HepG2 (cell line): ENCODE results near the gene MRPL38. TPM values are rescaled to one million over a fixed set of nuclear protein-coding genes. Genes with fewer than 3 reads are reported as not detected.
"Not testable (repeated sequence)": the region's sequence is repeated elsewhere in the genome, so short reads cannot be mapped to it uniquely, and the experiment has no call there.

Experiments
- ATAC-seq: fragments of 200-7000 bp; cut with Tn5 transposase; 3 replicates; pipeline ENCODE4 v1.9.1; 2020; ENCODE audit warnings: mild to moderate bottlenecking, moderate library complexity
- BruUV-seq: library from RNA; stranded (reverse); fragments of 400-500 nt; replicated peaks from 2 replicates; lab custom pipeline; 2021; lab: Mats Ljungman, UMichigan
- CTCF ChIA-PET: fragments of 300-600 bp; formaldehyde crosslinking; extraction: SDS; loops from one replicate; lab custom pipeline; 2021; ENCODE audit warnings: low total read pairs, inconsistent platforms, low intra/inter-chr PET ratio; lab: Yijun Ruan, JAX
- POLR2A ChIA-PET: fragments of 350-600 bp; sonication (Branson Sonifier 250); formaldehyde crosslinking; loops from one replicate; lab custom pipeline; 2020; ENCODE audit warnings: antibody characterized with exemption, inconsistent platforms; lab: Yijun Ruan, JAX
- DNase-seq: peaks from one replicate; pipeline ENCODE4 v3.0.0-alpha.2; 2015; ENCODE audit warnings: low spot score
- FAIRE-seq: peaks from 3 replicates; lab custom pipeline; 2011; peaks lifted over from hg19 to GRCh38; lab: Jason Lieb, UNC
- H2AFZ ChIP-seq: one replicate; pipeline ENCODE4 v1.6.1; 2011; ENCODE audit warnings: low read length, inconsistent platforms
- H3K27ac ChIP-seq: fragments of 300-600 bp; 3 replicates; pipeline ENCODE4 v1.8.0; 2011; ENCODE audit warnings: mixed run types, mild to moderate bottlenecking, mixed read lengths, low read length, inconsistent platforms; ENCODE audit not compliant: insufficient read depth; ENCODE audit errors: extremely low read length
- H3K27me3 ChIP-seq, 2 experiments: fragments of 200-600 bp in 1 of 2; 2 replicates in 1 of 2; 3 replicates in 1 of 2; pipeline versions ENCODE4 v1.6.0 to v1.8.0; 2011; ENCODE audit warnings: low read length in 2 of 2, mild to moderate bottlenecking in 2 of 2, moderate library complexity in 2 of 2, inconsistent platforms in 1 of 2; ENCODE audit not compliant: insufficient read depth in 2 of 2, control insufficient read depth in 1 of 2
- H3K36me3 ChIP-seq, 2 experiments: fragments of 200-600 bp in 1 of 2; replicated peaks in 1 of 2; 2 replicates in 1 of 2; 3 replicates in 1 of 2; pipeline versions ENCODE4 v1.5.1 to v1.8.0; 2011; ENCODE audit warnings: low read length in 2 of 2, inconsistent platforms in 1 of 2; ENCODE audit not compliant: insufficient read depth in 2 of 2, control insufficient read depth in 1 of 2
- H3K4me1 ChIP-seq: 2 replicates; pipeline ENCODE4 v1.5.1; 2012; ENCODE audit warnings: low read length, inconsistent platforms; ENCODE audit not compliant: insufficient read depth
- H3K4me2 ChIP-seq: 2 replicates; pipeline ENCODE4 v1.6.0; 2011; ENCODE audit warnings: low read depth, low read length, inconsistent platforms
- H3K4me3 ChIP-seq, 3 experiments: fragments of 200-600 bp in 1 of 3; sonication (generic), shearing (Covaris generic) in 1 of 3; replicated peaks in 1 of 3; 2 replicates each; pipeline ENCODE4 v1.5.1; 2011 to 2016; ENCODE audit warnings: low read length in 3 of 3, inconsistent platforms in 2 of 3, low read depth in 2 of 3, mild to moderate bottlenecking in 2 of 3, control low read depth in 1 of 3, mixed read lengths in 1 of 3; ENCODE audit not compliant: insufficient read depth in 1 of 3
- H3K79me2 ChIP-seq: one replicate; pipeline ENCODE4 v1.6.1; 2011; ENCODE audit warnings: low read length, inconsistent platforms; ENCODE audit not compliant: insufficient read depth
- H3K9ac ChIP-seq: 2 replicates; pipeline ENCODE4 v1.6.0; 2011; ENCODE audit warnings: mild to moderate bottlenecking, low read depth, low read length, inconsistent platforms; ENCODE audit not compliant: insufficient read depth
- H3K9me3 ChIP-seq: 2 replicates; pipeline ENCODE4 v1.5.1; 2012; ENCODE audit warnings: mild to moderate bottlenecking, low read length
- H4K20me1 ChIP-seq: 2 replicates; pipeline ENCODE4 v1.6.0; 2011; ENCODE audit warnings: inconsistent platforms, mild to moderate bottlenecking, low read length, moderate library complexity; ENCODE audit not compliant: insufficient read depth
- AHR ChIP-seq: IDR thresholded peaks from 2 replicates; pipeline ENCODE4 v1.6.1; 2018; ENCODE audit warnings: missing genetic modification reagents, missing compliant biosample characterization
- ATF7 ChIP-seq, 2 experiments: fragments of 450-650 bp in 1 of 2; sonication (generic) in 1 of 2; formaldehyde crosslinking in 1 of 2; IDR thresholded peaks; 2 replicates each; pipeline versions ENCODE4 v1.4.0 to v1.6.1; 2016 to 2020; ENCODE audit warnings: antibody characterized with exemption in 1 of 2, mild to moderate bottlenecking in 1 of 2, missing genetic modification reagents in 1 of 2
- ELF3 ChIP-seq: IDR thresholded peaks from 2 replicates; pipeline ENCODE4 v1.6.1; 2016; ENCODE audit warnings: missing genetic modification reagents, missing compliant biosample characterization
- GATAD2A ChIP-seq: IDR thresholded peaks from 2 replicates; pipeline ENCODE4 v1.6.1; 2016
- HOXA3 ChIP-seq: sonication (generic); formaldehyde crosslinking; IDR thresholded peaks from 2 replicates; pipeline ENCODE4 v1.5.0; 2020; ENCODE audit warnings: missing genetic modification reagents
- MAF1 ChIP-seq: sonication (generic); formaldehyde crosslinking; IDR thresholded peaks from 2 replicates; pipeline ENCODE4 v1.5.0; 2020; ENCODE audit warnings: missing genetic modification reagents, borderline replicate concordance
- PHF21A ChIP-seq: sonication (generic); formaldehyde crosslinking; IDR thresholded peaks from 2 replicates; pipeline ENCODE4 v1.5.0; 2020; ENCODE audit warnings: mild to moderate bottlenecking, missing genetic modification reagents
- SAP130 ChIP-seq: IDR thresholded peaks from 2 replicates; pipeline ENCODE4 v1.6.1; 2016; ENCODE audit warnings: low read depth
- SCMH1 ChIP-seq: sonication (generic); formaldehyde crosslinking; IDR thresholded peaks from 2 replicates; pipeline ENCODE4 v1.9.0; 2021; ENCODE audit warnings: missing genetic modification reagents, mild to moderate bottlenecking, borderline replicate concordance
- SOX6 ChIP-seq, 2 experiments: fragments of 450-650 bp in 1 of 2; sonication (generic) in 1 of 2; formaldehyde crosslinking in 1 of 2; IDR thresholded peaks; 2 replicates each; pipeline versions ENCODE4 v1.4.0 to v1.6.1; 2017 to 2020; ENCODE audit warnings: antibody characterized with exemption in 1 of 2, mild to moderate bottlenecking in 1 of 2, missing genetic modification reagents in 1 of 2
- ZSCAN29 ChIP-seq: sonication (generic); formaldehyde crosslinking; conservative IDR thresholded peaks from 2 replicates; pipeline ENCODE4 v1.4.0; 2020; ENCODE audit warnings: mild to moderate bottlenecking, missing genetic modification reagents
- ZSCAN31 ChIP-seq: sonication (generic); formaldehyde crosslinking; IDR thresholded peaks from 2 replicates; pipeline ENCODE4 v1.5.0; 2020; ENCODE audit warnings: low read depth, mild to moderate bottlenecking, missing genetic modification reagents
- WGBS: methylation state at CpG from one replicate; pipeline ENCODE4 v1.1.6; 2017; ENCODE audit warnings: low lambda C conversion rate; 5-methylcytosine and 5-hydroxymethylcytosine counted together
- in situ Hi-C: cut with HindIII; loops from 2 replicates; pipeline ENCODE4 v1.10.0; 2017; ENCODE audit warnings: low pct_unique_long_range_greater_than_20kb; ENCODE audit not compliant: extremely low pct_ligation_motif_present
- intact Hi-C: fragments of 100-400 bp; cut with micrococcal nuclease; formaldehyde crosslinking; loops from one replicate; pipeline ENCODE4 v1.10.0; 2022; ENCODE audit not compliant: unreplicated experiment
- polyA plus RNA-seq, 8 experiments: library from polyadenylated mRNA; depleted of rRNA in 3 of 8; stranded (reverse) in 7 of 8; unstranded in 1 of 8; fragments of >200 nt; fragmentation: Illumina TruSeq in 4 of 8; extraction: Trizol in 4 of 8; gene quantifications; 2 replicates each; pipeline versions ENCODE4 v1.2.1 to v1.2.3, GENCODE V29; 2011 to 2016; ENCODE audit warnings: low read depth in 4 of 8, missing spikeins in 1 of 8, mixed read lengths in 1 of 8; ENCODE audit not compliant: insufficient read depth in 1 of 8
- total RNA-seq, 5 experiments: library from RNA; depleted of rRNA; stranded (reverse); fragments of >200 nt; fragmentation: Illumina TruSeq; extraction: Trizol; gene quantifications; 2 replicates each; pipeline ENCODE4 v1.2.3, GENCODE V29; 2016; ENCODE audit warnings: low read depth in 1 of 5
- TF ChIP-seq, protein P1 (sequence below): sonication (generic); formaldehyde crosslinking; IDR thresholded peaks from 2 replicates; pipeline ENCODE4 v1.8.1; 2023; ENCODE audit warnings: mild to moderate bottlenecking, moderate library complexity, missing genetic modification reagents
- TF ChIP-seq, protein P2 (sequence below): sonication (generic); formaldehyde crosslinking; IDR thresholded peaks from 2 replicates; pipeline ENCODE4 v1.5.0; 2020; ENCODE audit warnings: mild to moderate bottlenecking, missing genetic modification reagents

MRPL38 gene
- total and polyA plus RNA-seq, 2 of the 13 experiments (the other 11 are each of a cell fraction or from before 2014, with no cell fraction given) = 83.7 to 125 TPM

DNA sequence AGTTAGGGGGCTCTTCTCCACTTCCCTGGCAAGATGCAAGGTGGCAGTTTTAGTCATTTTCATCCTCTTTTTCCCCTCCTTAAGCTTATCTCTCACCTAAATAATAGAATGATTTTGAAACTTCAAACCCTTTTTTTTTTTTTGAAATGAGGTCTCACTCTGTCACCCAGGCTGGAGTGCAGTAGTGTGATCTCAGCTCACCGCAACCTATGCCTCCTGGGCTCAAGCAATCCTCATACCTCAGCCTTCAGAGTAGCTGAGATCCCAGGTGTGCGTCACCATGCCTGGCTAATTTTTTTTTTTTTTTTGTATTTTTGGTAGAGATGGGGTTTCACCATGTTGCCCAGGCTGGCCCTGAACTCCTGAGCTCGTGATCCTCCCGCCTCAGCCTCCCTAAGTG lies 39.8 kb downstream of the MRPL38 start:
- H2AFZ ChIP-seq, H3K9ac ChIP-seq, ATAC-seq, FAIRE-seq, H3K79me2 ChIP-seq, in situ Hi-C loops, DNase-seq, CTCF ChIA-PET, H4K20me1 ChIP-seq, H3K27ac ChIP-seq, intact Hi-C loops, H3K9me3 ChIP-seq, BruUV-seq, H3K27me3 ChIP-seq, H3K36me3 ChIP-seq: not testable (repeated sequence)
- 31% methylated on average over 4 of the region's 4 CpGs for WGBS
- Histone ChIP-seq H3K4me3 (peak overlapping the region in 1 of 3 experiments; percentile 40; a peak in 1 of 6 replicates), H3K4me2 (peak overlapping the region; percentile 36), H3K4me1 (peaks cover 69% of the 10 kb centered on the region)
- TF ChIP-seq MAF1 (CRISPR knock-in tag) (0 out of 2 replicates have a peak, but pooled peaks have one; percentile 31), PHF21A (CRISPR knock-in tag) (peak; percentile 18; the same call in 1 of the 2 replicates), HOXA3 (CRISPR knock-in tag) (peak; percentile 36; the same call in 1 of the 2 replicates)
- POLR2A ChIA-PET = interaction anchor here (1.0 to 5.7 kb wide), 4 partner anchors 8 to 85 kb away, joined by 3 to 70 read pairs (median 18); partner anchors contain the start of genes TRIM47 and WBP2

DNA sequence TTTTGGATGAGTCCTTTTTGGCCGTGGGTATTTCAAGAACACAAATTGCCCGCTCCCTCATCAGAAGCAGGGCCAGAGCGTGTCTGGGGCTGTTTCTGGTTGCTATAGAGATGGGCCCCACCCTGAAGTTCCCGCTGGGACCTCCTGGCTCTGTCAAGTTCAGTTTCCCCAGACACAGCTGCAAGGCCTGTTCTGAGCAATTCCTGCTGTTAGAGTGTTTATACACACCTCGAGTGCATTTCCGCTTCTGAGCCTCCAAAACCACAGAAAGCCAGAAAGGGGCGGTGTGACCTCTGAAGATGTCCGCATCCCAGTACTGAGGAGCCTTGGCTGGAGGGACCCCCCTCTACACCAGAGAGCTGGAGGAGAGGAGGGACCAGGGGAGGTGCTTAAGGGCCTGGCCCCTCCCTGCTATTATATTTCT lies 40.2 kb downstream of the MRPL38 start:
- no peaks in the 10 kb centered on the region for H3K36me3 ChIP-seq
- intact Hi-C loops (no loop called here), in situ Hi-C loops (no loop called here)
- H2AFZ ChIP-seq = no peak overlapping the region
- DNase-seq (no peak), FAIRE-seq (no peak), ATAC-seq (no peak)
- H3K79me2 ChIP-seq = no peaks in the 10 kb centered on the region
- no peak overlapping the region for H3K4me3 ChIP-seq
- H3K4me1 ChIP-seq = peaks cover 69% of the 10 kb centered on the region
- 46% methylated on average over 8 of the region's 8 CpGs for WGBS
- H3K9me3 ChIP-seq = no peaks in the 10 kb centered on the region
- H4K20me1 ChIP-seq = no peaks in the 10 kb centered on the region
- no TSS peak for BruUV-seq
- H3K9ac ChIP-seq = no peak overlapping the region
- CTCF ChIA-PET = no interaction called here
- no peaks in the 10 kb centered on the region for H3K27me3 ChIP-seq
- H3K27ac ChIP-seq = no peak overlapping the region
- H3K4me2 ChIP-seq = peak overlapping the region; percentile 30
- POLR2A ChIA-PET = interaction anchor here (1.0 to 5.7 kb wide), 4 partner anchors 8 to 85 kb away, joined by 3 to 70 read pairs (median 18); partner anchors contain the start of genes TRIM47 and WBP2
- TF ChIP-seq, protein P1, sequence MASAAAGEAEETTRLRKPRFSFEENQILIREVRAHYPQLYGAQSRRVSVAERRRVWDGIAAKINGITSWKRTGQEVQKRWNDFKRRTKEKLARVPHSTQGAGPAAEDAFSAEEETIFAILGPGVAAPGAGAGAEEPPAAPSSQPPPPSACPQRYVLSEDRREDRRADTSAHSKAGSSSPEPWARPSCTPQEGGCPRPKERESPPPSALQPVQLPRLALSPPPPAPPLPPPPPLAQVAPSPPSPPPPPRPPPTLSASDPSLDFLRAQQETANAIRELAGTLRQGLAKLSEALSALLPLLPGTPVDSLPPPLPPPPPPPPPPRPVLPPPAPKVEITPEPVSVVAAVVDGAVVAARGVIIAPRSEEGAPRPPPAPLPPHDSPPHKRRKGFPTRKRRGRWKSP (CRISPR knock-in tag) = 0 out of 2 replicates have a peak, but pooled peaks have one; percentile 25
- TF ChIP-seq SAP130 (CRISPR knock-in tag) = peak; percentile 16; the same call in 1 of the 2 replicates
- TF ChIP-seq ZSCAN29 (CRISPR knock-in tag) = no peak
- TF ChIP-seq AHR (CRISPR knock-in tag) = no peak
- TF ChIP-seq GATAD2A = no peak
- TF ChIP-seq ZSCAN31 (CRISPR knock-in tag) = no peak
- no peak for TF ChIP-seq ELF3 (CRISPR knock-in tag)
- TF ChIP-seq, protein P2, sequence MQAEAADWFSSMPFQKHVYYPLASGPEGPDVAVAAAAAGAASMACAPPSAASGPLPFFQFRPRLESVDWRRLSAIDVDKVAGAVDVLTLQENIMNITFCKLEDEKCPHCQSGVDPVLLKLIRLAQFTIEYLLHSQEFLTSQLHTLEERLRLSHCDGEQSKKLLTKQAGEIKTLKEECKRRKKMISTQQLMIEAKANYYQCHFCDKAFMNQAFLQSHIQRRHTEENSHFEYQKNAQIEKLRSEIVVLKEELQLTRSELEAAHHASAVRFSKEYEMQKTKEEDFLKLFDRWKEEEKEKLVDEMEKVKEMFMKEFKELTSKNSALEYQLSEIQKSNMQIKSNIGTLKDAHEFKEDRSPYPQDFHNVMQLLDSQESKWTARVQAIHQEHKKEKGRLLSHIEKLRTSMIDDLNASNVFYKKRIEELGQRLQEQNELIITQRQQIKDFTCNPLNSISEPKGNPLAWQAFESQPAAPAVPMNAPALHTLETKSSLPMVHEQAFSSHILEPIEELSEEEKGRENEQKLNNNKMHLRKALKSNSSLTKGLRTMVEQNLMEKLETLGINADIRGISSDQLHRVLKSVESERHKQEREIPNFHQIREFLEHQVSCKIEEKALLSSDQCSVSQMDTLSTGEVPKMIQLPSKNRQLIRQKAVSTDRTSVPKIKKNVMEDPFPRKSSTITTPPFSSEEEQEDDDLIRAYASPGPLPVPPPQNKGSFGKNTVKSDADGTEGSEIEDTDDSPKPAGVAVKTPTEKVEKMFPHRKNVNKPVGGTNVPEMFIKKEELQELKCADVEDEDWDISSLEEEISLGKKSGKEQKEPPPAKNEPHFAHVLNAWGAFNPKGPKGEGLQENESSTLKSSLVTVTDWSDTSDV = 0 out of 2 replicates have a peak, but pooled peaks have one; percentile 40
- no peak for TF ChIP-seq SOX6 (IDR thresholded peaks at IDR 0.05)
- no peak for TF ChIP-seq SOX6 (CRISPR knock-in tag; IDR thresholded peaks at IDR 0.05)
- no peak for TF ChIP-seq SCMH1 (CRISPR knock-in tag)
- TF ChIP-seq ATF7 (IDR thresholded peaks at IDR 0.05) = no peak
- TF ChIP-seq ATF7 (CRISPR knock-in tag; IDR thresholded peaks at IDR 0.05) = no peak
